GM04504 (cell line): ENCODE measurements around the gene C6.
"Not testable (repeated sequence)": the region's sequence is repeated elsewhere in the genome, so short reads cannot be mapped to it uniquely, and the experiment has no call there.

Experiments
- DNase-seq: peaks from one replicate; pipeline ENCODE4 v3.0.0-alpha.2; 2012; ENCODE audit warnings: low read depth

The C6 gene

GRCh38 chr5:41213340-41213739 is at the start of gene C6:
TSS of gene C6 (minus strand) at chr5:41213532. CDS start at chr5:41203230, 10,302 bp downstream.
- no peak for DNase-seq

GRCh38 chr5:41256400-41256799 is 43.1 kb upstream of the C6 start:
- no peak for DNase-seq

DNA sequence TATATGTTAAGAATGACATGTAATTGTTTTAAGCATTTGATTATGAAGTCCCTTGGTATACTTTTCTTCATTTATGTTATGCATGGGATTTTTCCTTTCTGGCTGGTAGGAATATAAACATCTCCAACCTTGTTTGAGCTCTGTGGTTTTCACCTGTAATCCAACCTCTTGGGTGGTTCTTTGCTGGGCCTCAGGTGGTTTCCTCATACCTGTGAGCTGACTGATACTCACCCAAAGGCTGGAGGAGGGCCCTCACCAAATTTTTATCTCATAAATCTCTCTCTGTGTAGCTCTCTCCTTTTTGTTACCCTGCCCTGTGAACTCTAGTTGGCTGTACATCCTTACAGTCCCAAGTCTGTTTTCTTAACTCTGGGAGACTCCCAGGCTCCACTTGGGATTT is 39.8 kb upstream of the C6 start:
- no peak for DNase-seq

DNA sequence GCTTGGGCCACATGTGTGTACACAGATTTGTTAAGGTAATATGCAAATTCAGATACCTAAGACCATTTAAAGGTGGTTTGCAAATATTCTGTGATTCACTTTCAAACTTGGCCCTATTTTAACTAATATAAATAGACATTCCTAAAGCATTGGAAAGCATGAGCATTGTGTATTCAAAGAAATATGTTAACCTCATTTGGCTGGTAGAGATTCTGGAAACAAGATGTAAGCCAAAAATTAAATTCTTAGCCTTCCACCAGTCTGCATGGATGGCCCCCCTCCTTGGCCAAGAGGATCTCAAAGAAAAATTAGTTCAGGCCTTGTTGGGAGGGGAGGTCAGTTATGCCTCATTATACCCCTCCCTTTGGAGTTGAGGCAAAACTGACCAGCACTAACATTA is 38.7 kb upstream of the C6 start:
- DNase-seq = no peak

DNA sequence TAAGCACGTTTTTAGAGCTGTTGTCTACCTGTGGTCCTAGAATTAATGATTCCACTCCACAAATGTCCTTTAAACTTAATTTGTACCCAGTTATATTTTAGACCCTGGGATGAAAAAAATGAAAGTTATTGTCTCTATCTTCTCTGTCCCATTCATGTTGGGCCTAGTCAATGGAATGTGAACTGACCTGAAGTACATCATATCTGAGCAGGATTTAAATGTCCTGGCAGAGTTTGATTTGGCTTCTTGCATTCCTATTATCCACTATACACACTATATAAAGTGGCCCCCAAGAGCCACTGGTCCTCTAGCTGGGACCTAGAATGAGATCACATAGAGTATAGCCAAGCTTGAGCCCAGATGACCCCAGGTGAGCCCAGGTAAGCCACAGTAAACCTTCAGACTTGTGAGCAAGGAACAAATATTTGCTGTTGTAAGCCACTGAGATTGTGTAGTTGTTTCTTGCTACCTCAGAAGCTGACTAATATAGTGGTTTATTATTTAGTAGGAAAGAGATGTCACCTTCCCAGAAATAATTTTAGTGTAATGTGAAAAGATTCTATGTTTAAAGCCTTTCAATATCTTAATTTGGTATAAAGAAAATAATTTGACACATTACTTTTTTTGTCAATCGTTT is 37.1 kb upstream of the C6 start:
- DNase-seq = no peak

DNA sequence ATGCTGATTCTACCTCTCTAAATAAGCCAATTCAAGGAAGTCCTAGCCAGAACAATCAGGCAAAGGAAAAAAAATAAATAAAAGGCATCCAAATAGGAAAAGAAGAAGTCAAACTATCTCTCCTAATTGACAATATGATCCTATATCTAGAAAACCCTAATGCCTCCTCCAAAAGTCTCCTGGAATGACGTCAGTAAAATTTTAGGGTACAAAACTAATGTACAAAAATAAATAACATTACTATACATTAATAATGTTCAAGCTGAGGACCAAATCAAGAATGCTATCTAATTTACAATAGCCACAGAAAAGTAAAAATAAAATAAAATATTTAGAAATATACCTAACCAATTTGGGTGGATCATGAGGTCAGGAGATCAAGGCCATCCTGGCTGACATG is 33.8 kb upstream of the C6 start:
- no peak for DNase-seq

GRCh38 chr5:41246376-41246775 is 33.0 kb upstream of the C6 start:
- DNase-seq = no peak

- DNase-seq = no peak
Observed at GRCh38 chr5:41243558-41243957, 30.2 kb upstream of the C6 start.

- DNase-seq = no peak
Observed at GRCh38 chr5:41240985-41241384, 27.7 kb upstream of the C6 start.

- no peak for DNase-seq
Observed at GRCh38 chr5:41240390-41240789, 27.1 kb upstream of the C6 start.

GRCh38 chr5:41234475-41234874 is 21.1 kb upstream of the C6 start:
- no peak for DNase-seq

- no peak for DNase-seq
Observed at GRCh38 chr5:41232797-41233196, 19.5 kb upstream of the C6 start.

DNA sequence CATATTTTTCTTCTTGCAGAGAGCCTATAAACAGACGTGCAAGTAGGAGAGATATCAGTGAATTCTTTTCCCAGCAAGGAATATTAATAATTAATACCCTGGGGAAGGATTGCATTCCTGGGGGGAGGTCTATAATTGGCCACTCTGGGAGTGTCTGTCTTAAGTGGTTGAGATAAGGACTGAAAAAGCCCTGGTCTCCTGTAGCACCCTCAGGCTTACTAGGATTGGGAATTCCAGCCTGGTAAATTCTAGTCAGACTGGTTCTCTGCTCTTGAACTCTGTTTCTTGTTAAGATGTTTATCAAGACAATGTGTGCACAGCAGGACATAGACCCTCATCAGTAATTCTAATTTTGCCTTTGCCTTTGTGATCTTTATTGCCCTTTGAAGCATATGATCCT is 16.9 kb upstream of the C6 start:
- not testable (repeated sequence) for DNase-seq

GRCh38 chr5:41223962-41224361 is 10.6 kb upstream of the C6 start:
- DNase-seq = no peak

DNA sequence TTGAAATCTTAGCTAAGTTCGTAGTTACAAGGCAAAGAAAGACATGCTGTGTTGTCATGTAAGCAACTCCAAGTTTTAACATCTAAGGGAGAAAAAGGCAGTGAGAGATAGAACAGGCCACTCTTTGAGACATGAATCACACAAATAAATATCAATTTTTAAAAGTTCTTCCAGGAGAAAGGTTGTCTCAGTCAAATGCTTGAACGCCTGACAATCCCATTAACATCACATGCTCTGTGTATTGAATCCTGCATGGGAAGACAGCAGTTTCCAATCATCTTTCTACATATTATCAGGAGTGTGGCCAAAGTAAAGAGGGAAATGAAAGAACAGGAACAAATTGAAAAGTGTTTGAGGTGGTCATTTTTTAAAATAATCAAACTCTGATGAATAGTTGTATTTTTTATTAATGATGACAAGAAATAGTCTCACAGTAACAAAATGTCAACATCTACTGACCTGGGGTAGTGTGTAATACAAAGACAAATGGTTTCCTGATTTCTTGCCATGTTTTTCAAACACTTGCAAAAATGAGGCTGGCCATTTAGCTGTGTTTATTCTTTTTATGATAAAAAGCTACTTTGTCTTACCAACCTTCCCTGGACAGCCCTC is 6.4 kb upstream of the C6 start:
- DNase-seq = no peak

- DNase-seq = no peak
Observed at GRCh38 chr5:41218929-41219657, 5.8 kb upstream of the C6 start.

DNA sequence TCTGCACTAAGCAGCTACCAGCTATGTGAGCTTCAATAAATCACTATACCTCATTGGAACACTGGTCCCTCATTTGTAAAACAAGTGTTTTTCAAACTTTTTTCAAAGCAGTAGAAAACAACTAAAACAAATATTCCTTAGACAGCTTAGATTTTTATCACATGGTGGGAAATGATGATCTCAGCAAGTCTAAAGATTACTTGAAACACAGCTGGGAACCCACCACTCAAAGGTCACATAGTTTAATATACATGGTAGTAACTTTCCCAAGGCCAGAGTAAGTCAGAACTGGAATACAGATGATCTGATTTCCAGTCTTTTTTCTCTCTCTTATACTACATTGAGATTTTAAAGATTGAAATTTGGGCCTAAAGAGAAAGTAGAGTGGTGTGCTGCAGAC is 850 bp upstream of the C6 start:
- DNase-seq = no peak

- DNase-seq = no peak
Observed at GRCh38 chr5:41212935-41213334, 397 bp downstream of the C6 start.

GRCh38 chr5:41211417-41211816 is 1.9 kb downstream of the C6 start:
- DNase-seq = no peak

GRCh38 chr5:41205475-41205874 is 7.9 kb downstream of the C6 start:
- DNase-seq = not testable (repeated sequence)

- DNase-seq = no peak
Observed at GRCh38 chr5:41203033-41203432, 10.3 kb downstream of the C6 start.

- DNase-seq = no peak
Observed at GRCh38 chr5:41201082-41201772, 12.1 kb downstream of the C6 start.

- DNase-seq = no peak
Observed at GRCh38 chr5:41200506-41200905, 12.8 kb downstream of the C6 start.
